Spleen (tissue), 7 donors: ENCODE data around the gene MUTYH.

Experiments
- POLR2A ChIP-seq, 3 donors: fragments of 450-650 bp; IDR thresholded peaks; one replicate each; pipeline ENCODE4 v1.5.1; 2017; ENCODE audit warnings: antibody characterized with exemption in 3 of 3, mild to moderate bottlenecking in 1 of 3
- TF ChIP-seq, protein P1 (sequence below), 11 experiments: fragments of 200-600 bp in 7 of 11; fragments of 450-650 bp in 4 of 11; sonication (generic) in 4 of 11; IDR thresholded peaks in 8 of 11; conservative IDR thresholded peaks in 3 of 11; 1 replicate in 7 of 11; 2 replicates in 4 of 11; pipeline versions ENCODE4 v1.4.0 to v1.8.0; 2016 to 2021; ENCODE audit warnings: antibody characterized with exemption in 11 of 11, inconsistent platforms in 4 of 11, mild to moderate bottlenecking in 1 of 11
- donor health status: DM: no; HTN: no; CAD: no; lungs with moderate emphysema.
- donor health status: DM: no; HTN: no; CAD: no.
- donor health status: DM: no; HTN: no; CAD: no.

DNA sequence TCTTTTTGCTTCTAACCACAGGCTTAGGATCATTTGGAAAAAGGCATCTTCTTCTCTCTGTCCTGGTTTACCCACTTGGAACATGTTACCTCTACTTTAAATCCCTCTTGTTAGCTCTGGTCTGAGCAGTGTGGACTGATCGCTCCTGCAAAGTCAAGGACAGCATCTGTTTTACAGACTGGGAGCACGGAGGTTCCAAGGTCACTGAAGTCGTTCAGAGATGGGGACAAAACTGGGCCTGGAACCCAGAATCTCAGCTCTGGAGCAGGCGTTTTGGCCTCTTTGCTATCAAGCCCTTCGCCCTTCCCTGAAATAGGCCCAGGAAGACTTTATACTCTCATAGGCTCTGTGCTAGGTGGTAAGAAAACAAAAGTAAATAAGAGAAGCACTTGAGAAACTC, 11.3 kb upstream of the MUTYH start:
- TF ChIP-seq, protein P1, sequence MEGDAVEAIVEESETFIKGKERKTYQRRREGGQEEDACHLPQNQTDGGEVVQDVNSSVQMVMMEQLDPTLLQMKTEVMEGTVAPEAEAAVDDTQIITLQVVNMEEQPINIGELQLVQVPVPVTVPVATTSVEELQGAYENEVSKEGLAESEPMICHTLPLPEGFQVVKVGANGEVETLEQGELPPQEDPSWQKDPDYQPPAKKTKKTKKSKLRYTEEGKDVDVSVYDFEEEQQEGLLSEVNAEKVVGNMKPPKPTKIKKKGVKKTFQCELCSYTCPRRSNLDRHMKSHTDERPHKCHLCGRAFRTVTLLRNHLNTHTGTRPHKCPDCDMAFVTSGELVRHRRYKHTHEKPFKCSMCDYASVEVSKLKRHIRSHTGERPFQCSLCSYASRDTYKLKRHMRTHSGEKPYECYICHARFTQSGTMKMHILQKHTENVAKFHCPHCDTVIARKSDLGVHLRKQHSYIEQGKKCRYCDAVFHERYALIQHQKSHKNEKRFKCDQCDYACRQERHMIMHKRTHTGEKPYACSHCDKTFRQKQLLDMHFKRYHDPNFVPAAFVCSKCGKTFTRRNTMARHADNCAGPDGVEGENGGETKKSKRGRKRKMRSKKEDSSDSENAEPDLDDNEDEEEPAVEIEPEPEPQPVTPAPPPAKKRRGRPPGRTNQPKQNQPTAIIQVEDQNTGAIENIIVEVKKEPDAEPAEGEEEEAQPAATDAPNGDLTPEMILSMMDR (IDR thresholded peaks at IDR 0.05 in 8 of 11, conservative IDR thresholded peaks at IDR 0.05 in 3 of 11), result no peak
- TF ChIP-seq POLR2A (IDR thresholded peaks at IDR 0.05), result no peak
